ENCODE results near the gene PLD2.

Gene PLD2

DNA sequence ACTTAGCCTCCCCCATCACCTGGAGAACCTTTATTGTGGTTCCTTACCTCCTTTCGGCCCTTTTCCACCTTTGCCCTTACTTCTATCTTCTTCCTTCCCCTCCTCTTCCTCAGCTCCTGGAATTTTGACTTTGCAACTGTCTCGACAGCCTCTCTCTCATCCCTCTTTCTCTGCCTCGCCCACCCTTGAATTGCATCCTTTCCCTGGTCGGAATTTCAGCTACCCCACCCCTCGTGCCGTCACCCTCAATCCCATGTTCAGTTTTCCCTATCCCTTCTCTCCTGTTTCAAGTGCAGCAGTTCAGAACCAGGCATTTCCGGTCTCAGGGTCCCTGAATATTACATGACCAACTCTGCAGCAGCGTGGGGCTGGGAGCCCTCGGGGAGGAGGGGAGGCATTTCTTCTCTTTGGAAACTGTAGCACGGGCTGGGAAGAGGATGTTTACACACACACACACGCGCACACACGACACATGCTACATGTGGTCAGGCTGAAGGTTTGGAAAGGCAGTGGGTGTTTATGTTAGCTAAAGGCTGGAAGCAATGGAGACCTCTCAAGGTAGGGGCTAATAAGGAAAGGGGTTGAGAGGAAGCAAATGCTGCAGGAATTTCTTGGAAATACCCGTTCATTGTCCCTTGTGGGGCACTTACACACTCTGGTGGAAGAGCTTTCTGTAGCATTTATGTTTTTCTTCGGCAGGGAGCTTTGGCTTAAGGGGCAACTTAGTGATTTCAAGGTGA, 27.2 kb downstream of the PLD2 start:
- peak; percentile 12 for DNase-seq (ENCODE audit: low spot score)

DNA sequence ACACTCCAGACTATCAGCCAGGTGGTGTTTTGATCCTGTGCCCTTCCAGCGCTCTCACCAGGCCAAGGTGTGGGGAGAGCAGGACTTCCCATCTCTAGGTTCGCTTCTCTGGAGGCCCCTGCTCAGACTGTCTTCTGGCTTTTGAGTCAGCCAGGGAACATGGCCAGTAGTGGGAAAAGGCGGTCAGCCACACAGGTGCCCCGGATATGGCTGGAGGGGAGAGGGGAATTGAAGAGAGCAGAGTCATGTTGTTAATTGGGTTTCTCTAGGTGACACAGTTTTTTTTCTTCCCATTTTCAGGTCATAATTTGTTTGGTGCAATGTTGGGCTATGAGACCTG, 27.7 kb downstream of the PLD2 start:
- DNase-seq (ENCODE audit: low spot score), result no peak

DNA sequence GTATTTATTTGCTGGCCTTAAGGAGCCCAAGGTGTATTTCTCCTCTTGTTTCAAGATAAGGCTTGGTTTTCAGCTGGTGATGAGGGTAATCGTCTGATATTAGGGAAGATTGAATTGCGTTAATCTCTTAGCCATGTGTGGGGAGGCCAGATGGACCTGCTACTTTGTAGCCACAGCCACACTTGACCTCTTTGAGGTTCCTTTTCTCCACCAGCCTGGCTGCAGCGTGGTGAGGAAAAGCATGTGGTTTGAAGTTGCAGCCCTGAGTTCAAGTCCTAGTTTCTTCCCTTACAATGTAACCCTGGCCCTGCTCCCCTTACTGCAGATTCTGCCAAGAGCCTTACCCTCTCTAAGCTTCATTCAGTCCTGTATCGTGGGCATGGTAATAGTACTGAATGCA, 29.3 kb downstream of the PLD2 start:
- no peak for DNase-seq (ENCODE audit: low spot score)

DNA sequence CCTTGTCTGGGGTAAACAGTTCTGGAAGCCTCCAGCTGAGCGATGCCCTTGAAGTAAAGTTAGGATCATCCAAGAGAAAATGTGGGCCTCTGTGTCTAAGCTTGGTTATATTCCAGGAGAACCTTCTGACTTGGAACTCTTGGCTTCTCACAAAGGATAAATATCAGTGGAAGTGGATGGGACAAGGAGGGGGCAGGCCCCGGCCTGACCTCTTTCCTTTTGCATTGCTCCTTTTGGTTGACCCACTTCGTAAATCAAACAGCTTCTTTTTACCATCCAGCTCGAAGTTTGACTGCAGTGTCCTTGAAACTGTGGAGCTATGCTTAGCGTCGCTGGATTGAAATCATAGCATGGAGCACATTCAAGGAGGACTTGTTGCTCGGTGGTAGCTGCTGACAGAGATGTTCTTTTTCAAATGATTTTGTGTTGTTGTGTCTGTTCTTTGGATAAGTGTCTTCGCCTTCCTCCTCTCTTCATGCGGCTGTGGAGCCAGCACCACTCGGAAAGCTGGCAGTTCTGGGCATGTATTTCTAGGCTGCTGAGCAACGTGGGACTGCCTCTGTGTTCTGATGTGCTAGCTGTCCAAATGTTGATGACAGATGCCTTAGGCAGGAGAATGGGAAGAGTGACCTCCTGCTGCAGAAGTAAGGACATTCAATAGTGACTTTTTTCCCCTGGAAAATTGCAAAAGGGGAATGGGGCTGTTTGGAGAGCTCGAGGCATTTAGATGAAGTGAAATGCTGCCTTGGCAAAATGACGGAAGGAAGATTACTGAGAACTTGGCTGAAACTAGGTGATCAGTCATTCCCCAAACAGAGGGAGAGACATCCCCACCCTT, 30.7 kb downstream of the PLD2 start:
- DNase-seq (ENCODE audit: low spot score), result no peak

DNA sequence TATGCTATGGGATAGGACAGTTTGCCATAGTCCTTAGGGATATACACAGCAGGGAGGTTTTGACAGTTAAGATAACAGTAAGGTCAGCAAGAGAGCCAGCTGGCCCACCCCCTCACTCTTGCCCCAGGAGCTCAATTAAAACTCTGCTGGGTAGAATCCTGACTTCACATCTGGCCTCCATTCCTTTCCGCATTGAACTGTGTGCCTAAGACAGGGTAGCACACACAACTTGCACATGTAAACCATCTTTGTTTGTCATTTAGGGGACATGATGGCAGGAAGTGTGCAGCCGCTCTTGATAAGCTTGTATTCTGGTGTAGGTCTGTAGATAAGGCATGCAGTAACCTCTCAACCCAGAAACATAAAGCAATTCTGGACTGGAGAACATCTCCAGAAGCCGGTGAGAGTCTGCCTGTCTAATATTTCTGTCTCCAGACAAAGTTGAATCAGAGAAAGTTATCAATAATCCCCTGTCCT, 31.4 kb downstream of the PLD2 start:
- DNase-seq (ENCODE audit: low spot score), result peak; percentile 21

DNA sequence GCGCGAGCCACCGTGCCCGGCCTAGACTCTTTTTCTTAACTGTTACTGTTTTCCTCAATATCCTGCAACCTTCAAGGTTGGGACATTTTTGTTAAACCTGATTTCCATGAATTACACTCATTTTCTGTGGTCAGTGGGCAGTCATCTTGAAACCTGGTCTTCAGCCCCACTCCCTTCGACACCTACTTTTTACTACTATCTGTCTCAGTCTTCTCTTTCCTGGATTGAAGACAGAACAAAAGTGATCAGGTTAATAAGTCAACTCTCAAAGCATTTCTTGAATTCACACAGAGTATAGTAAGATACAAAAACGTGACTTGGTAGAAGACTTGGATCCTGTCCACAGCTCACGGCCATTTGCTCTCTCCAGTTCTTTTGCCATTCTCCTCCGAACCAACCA, 32.3 kb downstream of the PLD2 start:
- no peak for DNase-seq (ENCODE audit: low spot score)

DNA sequence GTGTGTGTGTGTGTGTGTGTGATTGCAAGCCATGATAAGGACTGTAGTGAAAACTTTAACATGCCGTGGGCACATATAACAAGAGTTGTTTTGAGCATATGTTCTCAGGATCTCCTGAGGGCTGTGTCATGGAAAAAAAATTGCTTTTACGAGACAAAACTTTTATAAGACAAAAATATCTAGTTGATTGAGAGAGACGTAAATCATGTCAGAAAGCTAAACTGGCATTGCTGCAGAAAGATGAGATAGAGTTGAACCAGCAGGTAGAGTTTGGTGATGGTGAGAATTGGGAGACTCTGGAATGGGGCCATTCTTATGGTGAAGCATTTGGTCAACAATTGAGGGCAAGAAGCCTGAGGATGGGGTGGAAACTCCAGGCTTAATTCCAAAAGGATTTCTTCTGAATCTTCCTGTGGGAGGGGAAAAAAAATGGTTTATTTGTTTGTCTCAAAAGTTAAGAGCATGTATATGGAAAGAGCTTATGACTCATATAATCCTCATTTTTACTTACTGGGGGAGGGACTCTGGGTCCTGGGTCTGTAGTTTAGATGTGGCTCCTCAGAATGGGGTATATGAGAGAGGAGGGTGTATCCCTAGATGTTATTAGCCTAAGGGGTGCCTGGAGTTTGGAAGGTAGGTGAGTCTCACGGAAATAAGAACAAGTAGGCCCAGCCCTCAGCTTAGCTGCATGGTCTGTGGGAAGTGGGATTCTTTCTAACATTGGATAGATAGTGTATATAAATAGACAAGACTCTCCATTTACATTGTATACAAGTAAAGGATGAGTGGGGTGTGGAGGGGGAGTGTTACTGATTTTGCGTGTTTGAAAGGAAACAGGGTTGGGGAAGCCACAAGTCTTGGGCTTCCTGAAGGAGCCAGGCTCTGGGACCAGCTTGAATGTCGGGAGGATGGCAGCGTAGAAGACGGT, 33.3 kb downstream of the PLD2 start:
- no peak for DNase-seq (ENCODE audit: low spot score)

DNA sequence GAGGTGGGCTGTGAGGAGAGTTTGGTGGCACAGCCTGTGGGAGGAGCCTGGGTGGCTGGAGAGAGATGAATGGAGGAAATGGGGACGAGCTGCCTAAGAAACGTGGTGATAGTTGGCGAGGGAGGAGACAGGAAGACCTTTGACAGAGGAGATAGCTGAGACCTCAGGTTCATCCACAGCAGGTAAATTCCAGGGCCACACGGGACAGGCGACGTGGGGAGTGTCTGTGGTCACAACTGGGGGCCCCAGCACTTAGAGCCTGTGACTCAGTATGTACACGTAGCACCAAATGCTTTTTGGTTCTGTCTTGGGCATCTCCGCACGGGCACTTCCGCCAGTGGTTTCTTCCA, 33.9 kb downstream of the PLD2 start:
- no peak for DNase-seq (ENCODE audit: low spot score)

DNA sequence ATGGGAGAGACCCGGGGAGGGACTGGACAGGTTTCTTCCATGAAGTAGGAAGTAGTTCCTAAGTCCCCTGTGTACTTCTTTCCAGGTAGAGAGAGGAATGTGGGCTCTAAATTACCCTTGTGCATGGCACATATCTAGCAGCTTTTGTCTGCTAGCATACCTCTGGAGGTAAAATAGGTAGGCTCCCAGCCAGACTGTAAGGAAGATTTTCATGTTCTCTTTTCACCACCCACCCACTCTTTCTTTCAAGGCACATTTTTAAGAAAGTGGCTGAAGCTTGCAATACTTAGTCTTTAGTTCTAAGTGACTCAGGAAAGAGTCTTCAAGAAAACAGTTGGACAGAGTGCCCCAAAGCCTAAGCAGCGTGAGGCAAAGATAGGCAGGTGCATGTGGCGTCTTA, 35.4 kb downstream of the PLD2 start:
- DNase-seq (ENCODE audit: low spot score), result no peak

DNA sequence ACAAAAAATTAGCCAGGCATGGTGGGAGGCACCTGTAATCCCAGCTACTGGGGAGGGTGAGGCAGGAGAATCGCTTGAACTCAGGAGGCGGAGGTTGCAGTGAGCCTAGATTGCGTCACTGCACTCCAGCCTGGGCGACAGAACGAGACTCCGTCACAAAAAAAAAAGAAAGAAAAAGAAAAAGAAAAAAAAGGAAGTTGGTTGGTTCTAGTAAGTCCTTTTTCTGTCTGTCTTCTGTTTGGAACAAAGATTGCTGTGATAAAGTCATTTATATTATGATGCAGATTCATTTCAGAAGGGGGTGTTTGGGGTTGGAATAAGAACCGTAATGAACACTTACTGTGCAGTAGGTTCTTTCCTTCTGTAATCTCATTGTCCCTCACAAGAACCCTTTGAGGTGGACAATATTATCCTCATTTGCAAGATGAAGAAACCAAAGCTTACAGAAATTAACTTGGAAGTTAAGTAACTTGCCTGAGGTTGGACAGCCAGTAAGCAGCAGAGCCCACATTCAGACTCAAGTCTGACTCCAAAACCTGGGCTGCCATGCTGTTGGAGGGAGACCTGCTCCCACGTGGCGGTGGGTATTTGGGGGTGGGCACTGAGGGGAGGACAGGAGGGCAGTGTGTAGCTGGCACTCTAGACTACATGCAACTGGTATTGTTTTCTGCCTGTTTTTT, 36.5 kb downstream of the PLD2 start:
- DNase-seq (ENCODE audit: low spot score), result no peak

DNA sequence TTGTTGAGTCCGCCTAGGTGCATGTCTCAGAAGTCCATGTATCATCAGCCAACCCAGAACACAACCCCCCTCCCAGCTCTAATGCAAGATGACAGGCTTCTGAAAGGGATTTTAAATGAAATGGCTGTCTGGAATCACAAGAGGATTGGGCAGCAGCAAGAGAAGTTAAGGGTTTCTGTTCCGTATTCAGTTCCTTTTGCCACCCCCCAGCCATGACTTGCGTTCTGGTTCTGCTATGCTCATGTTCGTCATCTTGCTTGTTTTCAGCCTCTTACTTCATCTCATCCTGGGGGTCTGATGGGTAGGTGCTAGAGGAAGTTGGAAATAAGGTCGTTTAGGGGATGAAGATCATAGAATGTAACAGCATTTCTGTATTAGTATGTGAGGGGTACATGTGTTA, 38.2 kb downstream of the PLD2 start:
- DNase-seq (ENCODE audit: low spot score), result no peak

DNA sequence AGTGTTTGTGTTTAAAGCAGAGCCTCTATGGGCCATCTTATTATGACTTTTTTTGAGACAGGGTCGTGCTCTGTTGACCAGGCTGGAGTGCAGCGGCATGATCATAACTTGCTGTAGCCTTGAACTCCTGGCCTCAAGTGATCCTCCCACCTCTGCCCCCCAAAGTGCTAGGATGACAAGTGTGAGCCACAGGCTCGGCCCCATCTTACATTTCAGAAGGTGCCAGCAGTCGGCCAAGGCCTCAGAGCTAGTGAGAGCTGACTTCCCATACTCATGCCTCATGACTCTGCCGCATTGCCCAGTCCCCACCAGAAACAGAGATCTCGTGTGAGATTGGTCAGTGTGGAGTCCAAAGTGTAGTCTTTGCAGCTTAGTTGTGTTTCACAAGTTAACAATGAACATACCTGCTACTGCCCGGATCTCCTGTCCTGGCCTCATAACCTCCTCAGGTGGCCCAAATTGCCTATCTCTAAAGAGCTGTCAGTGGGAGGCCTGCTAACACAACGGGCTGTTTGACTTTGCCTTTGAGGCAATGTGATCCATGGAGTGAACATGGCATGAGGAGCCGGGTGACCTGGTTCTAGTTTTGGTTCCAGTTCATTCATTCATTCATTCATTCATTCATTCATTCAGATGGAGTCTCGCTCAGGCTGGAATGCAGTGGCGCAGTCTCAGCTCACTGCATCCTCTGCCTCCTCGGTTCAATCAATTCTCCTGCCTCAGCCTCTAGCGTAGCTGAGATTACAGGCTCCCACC, 39.9 kb downstream of the PLD2 start:
- DNase-seq (ENCODE audit: low spot score), result no peak

DNA sequence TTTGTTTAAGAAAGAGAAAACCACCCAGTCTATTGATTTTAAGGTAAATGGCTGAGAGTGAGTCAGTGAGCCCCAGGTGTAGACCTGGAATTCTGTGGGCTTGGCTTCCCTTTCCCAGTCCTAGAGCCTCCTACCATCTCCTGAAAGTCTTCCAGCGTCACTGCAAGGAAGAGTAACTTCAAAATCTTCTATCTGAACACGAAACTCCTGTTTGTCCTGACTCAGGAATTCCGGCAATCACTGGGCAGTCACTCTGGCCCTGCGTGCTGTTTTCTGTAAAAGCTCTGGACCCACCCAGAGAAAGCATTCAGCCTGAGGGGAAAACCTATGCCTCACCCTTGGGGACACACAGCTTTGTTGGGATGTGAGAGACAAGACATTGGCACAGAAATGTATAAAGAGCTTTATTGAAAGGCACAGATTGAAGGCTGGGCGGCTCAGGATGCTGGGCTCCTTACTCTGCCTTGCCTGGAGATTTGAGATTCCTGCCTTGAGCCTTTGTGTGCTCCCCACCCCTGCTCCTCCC, 42.1 kb downstream of the PLD2 start:
- no peak for DNase-seq (ENCODE audit: low spot score)

DNA sequence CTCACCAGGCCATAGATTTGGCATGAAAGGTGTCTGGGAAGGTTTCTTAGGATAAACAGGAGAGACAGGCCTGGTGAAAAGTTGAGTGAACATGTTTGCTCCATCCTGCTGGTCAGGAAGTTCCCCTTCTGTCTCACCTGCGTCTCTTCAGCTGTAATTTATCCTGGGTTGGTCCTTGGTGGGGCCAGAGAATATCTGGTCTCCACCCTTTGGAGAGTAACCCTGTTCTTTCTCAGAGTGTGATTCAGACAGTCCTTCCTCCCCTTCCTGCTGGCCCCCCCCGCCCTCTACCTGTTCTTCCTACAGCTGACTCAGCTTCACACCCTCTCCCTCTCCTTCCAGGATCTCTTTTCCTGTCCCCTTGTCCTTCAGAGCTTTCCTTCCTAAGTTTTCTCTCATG, 43.3 kb downstream of the PLD2 start:
- no peak for DNase-seq (ENCODE audit: low spot score)

DNA sequence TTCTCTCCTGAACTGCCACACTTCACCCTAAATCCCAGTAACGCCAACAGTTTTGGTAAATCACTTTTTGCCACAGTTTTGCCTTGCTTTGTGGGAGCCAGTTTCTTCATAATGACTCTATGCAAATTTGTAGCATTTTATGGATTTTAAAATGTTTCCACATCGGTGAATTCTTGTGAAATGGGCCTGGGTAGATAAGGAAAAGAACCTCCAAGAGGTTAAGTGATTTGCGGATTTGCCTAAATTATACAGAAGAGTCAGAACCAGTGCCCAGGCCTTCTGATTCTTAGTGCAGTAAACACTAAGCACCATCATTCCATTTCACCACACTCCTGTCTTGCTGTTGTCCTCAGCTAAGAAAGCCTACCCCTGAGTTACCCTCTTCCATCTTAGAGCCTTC, 44.1 kb downstream of the PLD2 start:
- no peak for DNase-seq (ENCODE audit: low spot score)

DNA sequence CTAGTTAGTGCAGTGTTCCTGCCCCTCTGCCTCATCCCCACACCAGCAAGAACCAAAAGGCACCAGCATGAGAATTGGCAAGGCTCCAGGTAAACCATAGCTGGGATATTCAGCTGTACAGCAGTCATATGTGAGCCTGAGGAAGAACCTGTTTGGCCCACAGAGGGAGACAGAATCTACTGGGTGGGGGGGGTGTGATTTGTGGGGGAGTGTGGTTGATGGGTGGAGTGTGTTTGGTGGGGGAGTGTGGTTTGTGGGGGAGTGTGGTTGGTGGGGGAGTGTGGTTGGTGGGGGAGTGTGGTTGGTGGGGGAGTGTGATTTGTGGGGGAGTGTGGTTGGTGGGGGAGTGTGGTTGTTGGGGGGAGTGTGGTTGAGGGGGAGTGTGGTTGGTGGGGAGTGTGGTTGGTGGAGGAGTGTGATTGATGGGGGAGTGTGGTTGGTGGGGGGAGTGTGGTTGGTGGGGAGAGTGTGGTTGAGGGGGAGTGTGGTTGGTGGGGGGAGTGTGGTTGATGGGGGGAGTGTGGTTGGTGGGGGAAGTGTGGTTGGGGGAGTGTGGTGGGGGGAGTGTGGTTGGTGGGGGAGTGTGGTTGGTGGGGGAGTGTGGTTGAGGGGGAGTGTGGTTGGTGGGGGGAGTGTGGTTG, 45.7 kb downstream of the PLD2 start:
- DNase-seq (ENCODE audit: low spot score), result no peak

DNA sequence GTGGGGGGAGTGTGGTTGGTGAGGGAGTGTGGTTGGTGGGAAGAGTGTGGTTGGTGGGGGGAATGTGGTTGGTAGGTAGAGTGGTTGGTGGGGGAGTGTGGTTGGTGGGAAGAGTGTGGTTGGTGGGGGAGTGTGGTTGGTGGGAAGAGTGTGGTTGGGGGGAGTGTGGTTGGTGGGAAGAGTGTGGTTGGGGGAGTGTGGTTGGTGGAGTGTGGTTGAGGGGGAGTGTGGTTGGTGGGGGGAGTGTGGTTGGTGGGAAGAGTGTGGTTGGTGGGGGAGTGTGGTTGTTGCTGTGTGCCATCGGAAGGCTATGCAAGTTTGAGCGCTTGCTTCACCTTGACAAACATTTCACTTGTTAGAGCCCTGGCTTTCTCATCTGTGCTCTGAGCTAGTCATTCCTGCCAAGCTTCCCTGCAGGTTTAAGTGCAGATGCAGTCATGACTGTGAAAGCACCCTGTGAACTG, 46.3 kb downstream of the PLD2 start:
- no peak for DNase-seq (ENCODE audit: low spot score)

DNA sequence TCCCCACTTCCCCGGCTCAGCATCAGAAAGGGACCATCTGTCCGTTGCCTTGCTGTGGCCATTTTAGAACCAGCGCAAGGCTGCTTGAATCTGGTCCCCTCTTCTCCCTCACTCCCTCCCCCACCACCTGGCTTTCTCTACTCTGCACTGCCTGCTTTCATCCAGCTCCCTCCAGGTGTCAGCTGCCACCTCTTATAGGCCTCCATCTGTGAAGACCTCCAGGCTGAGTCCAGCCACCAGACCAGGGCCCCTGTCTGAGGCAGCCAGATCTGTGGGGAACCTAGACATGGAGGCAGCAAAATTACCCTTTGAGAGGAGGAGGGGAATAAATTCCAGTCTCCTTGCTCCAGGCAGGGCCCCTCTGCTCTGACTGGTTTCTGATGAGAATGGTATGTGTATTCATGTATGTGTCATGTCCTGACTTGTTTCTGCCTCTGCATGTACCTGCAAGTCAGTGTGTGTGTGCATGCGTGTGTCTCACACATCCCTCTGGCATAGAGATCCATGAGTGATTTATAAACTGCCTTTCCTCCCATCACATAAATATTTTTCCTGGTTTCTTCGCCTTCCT, 47.2 kb downstream of the PLD2 start:
- no peak for DNase-seq (ENCODE audit: low spot score)

DNA sequence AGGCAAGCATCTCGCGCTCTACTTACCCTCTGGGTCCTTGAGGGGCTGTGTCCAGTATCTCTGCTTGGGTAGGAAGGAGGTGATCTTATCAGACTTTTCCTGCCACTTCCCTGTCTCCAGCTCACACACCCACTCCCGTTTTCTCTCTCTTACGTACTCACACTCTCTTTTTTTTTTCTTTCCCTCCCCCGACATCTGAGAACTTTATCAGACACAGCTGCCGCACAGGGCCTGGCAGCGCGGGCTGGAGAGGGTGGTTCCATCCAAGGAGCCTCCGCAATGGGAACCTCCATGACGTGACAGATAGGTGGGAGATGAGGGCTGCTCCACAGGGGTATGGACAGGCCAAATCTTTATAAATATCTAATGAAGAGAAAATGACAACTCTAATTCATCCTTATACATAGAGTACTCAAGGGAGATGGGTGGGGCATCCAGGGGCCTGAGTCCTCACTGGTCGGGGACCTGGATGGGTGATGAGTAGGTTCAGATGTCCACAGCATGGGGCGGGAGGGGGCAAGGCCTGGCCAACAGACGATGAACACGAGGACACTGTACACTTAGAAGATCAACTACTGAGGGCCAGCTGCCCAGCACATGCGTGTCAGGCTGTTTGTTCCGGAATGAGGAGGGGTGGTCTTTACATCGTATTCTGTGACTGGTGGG, 49.5 kb downstream of the PLD2 start:
- DNase-seq (ENCODE audit: low spot score), result no peak

DNA sequence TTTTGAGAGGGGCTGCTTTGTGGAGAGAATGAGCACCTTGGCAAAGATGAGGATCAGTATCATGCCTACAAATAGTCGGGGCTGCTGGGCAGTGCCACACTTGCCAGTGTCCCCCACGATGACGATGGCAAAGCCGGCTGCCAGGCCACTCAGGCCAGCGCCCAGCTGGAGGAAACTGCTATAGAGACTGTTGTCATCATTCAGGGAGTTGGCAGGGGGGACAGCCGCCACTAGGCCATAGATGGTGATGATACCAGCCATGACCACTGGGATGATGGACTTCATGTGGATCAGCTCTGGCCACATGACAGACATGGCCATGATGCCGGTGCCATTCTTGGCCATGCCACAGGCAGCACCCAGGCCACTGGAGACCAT, 50.0 kb downstream of the PLD2 start:
- no peak for DNase-seq (ENCODE audit: low spot score)
